Duodenal mucosa (tissue), 2 donors: ENCODE results near the gene POLQ.

ENCODE experiments used
- H3K27ac ChIP-seq: one replicate; pipeline ENCODE4 v1.7.0; 2013; ENCODE audit warnings: low read depth, low read length
- H3K27me3 ChIP-seq, 2 donors: one replicate each; pipeline ENCODE4 v1.7.0; 2013; ENCODE audit warnings: low read length in 2 of 2, control low read depth in 1 of 2; ENCODE audit not compliant: insufficient read depth in 2 of 2, control insufficient read depth in 1 of 2
- H3K36me3 ChIP-seq, 2 donors: one replicate each; pipeline ENCODE4 v1.7.0; 2013; ENCODE audit warnings: low read length in 2 of 2, control low read depth in 1 of 2; ENCODE audit not compliant: insufficient read depth in 2 of 2, control insufficient read depth in 1 of 2
- H3K4me1 ChIP-seq, 2 donors: one replicate each; pipeline ENCODE4 v1.7.0; 2013; ENCODE audit warnings: low read length in 2 of 2, control low read depth in 1 of 2; ENCODE audit not compliant: insufficient read depth in 2 of 2, control insufficient read depth in 1 of 2
- H3K4me3 ChIP-seq, 2 donors: one replicate each; pipeline ENCODE4 v1.7.0; 2013; ENCODE audit warnings: low read length in 2 of 2, low read depth in 1 of 2
- H3K9ac ChIP-seq, 2 donors: one replicate each; pipeline ENCODE4 v1.7.0; 2013; ENCODE audit warnings: low read length in 2 of 2, low read depth in 1 of 2
- H3K9me3 ChIP-seq, 2 donors: one replicate each; pipeline ENCODE4 v1.7.0; 2013; ENCODE audit warnings: low read length in 2 of 2, control low read depth in 1 of 2; ENCODE audit not compliant: control insufficient read depth in 1 of 2

Gene POLQ

GRCh38 chr3:121557426-121557934, 11.7 kb upstream of the POLQ start:
- H3K9ac ChIP-seq, result no peak overlapping the region
- no peak overlapping the region for H3K27ac ChIP-seq
- H3K9me3 ChIP-seq, result no peaks in the 10 kb centered on the region
- H3K27me3 ChIP-seq, result no peaks in the 10 kb centered on the region
- H3K4me3 ChIP-seq, result no peak overlapping the region
- H3K36me3 ChIP-seq, result no peaks in the 10 kb centered on the region
- H3K4me1 ChIP-seq, result peaks cover 0 to 3% of the 10 kb centered on the region in 2 donors

GRCh38 chr3:121552797-121553196, 7.0 kb upstream of the POLQ start:
- H3K4me3 ChIP-seq, result no peak overlapping the region
- no peaks in the 10 kb centered on the region for H3K27me3 ChIP-seq
- no peak overlapping the region for H3K9ac ChIP-seq
- no peaks in the 10 kb centered on the region for H3K9me3 ChIP-seq
- H3K36me3 ChIP-seq, result no peaks in the 10 kb centered on the region
- H3K4me1 ChIP-seq, result peaks cover 0 to 11% of the 10 kb centered on the region in 2 donors
- no peak overlapping the region for H3K27ac ChIP-seq

DNA sequence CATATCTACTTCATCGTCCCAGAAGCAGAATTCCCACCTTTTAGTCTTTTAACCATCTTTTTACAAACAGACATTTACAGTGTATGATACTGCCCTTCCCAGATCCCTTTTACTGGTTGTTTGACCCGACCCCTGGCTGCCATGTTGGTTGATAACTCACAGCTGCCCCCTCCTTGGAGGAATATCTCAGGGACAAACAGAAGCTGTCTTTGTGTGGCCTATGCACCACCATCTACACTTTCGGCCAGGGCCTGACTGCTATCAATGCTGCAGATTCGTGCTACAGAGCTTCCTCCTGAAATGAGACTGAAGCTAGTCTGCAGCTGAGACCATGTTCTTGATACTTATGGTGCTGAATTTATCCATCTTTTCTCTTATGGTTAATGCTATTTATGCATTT, 6.6 kb upstream of the POLQ start:
- H3K9me3 ChIP-seq, result no peaks in the 10 kb centered on the region
- H3K9ac ChIP-seq, result peak overlapping the region in 1 of 2 donors; percentile 47
- no peaks in the 10 kb centered on the region for H3K36me3 ChIP-seq
- H3K27ac ChIP-seq, result no peak overlapping the region
- H3K27me3 ChIP-seq, result no peaks in the 10 kb centered on the region
- H3K4me3 ChIP-seq, result peak overlapping the region; percentile 6 to 45
- H3K4me1 ChIP-seq, result peaks cover 0 to 11% of the 10 kb centered on the region in 2 donors

DNA sequence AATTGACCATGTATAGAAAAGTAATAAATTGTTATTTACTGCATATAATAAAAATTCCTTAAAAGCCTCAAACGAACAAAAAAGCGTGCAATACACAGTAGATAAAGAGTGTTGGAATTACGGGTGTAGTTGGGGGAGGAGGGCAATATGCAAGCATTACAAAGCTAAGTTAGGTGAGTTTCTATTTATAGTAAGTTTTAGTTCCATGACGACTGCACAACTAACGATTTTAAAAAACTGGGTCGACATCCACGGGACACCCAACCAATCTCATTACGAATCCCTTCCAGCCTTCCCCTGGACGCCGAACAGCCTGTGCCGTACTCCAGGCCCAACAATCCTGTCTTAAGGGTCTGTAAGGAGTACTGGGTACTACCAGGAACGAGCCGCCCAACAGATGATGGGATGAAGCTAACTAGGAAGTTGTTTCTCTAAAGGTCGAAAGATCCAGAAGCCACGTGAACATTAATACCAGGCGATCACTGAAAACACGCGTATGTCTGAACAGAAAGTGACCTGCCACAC, 677 bp downstream of the POLQ start:
- Histone ChIP-seq H3K27ac (no peak overlapping the region), H3K4me3 (peak overlapping the region; percentile 89 to 90), H3K9ac (peak overlapping the region; percentile 39 to 60), H3K27me3 (no peaks in the 10 kb centered on the region), H3K36me3 (no peaks in the 10 kb centered on the region), H3K4me1 (peaks cover 6 to 16% of the 10 kb centered on the region in 2 donors), H3K9me3 (no peaks in the 10 kb centered on the region)

GRCh38 chr3:121542924-121543323, 2.9 kb downstream of the POLQ start:
- H3K9ac ChIP-seq, result no peak overlapping the region
- no peaks in the 10 kb centered on the region for H3K9me3 ChIP-seq
- H3K27me3 ChIP-seq, result no peaks in the 10 kb centered on the region
- H3K27ac ChIP-seq, result no peak overlapping the region
- H3K36me3 ChIP-seq, result no peaks in the 10 kb centered on the region
- H3K4me3 ChIP-seq, result no peak overlapping the region
- peaks cover 6 to 10% of the 10 kb centered on the region in 2 donors for H3K4me1 ChIP-seq

DNA sequence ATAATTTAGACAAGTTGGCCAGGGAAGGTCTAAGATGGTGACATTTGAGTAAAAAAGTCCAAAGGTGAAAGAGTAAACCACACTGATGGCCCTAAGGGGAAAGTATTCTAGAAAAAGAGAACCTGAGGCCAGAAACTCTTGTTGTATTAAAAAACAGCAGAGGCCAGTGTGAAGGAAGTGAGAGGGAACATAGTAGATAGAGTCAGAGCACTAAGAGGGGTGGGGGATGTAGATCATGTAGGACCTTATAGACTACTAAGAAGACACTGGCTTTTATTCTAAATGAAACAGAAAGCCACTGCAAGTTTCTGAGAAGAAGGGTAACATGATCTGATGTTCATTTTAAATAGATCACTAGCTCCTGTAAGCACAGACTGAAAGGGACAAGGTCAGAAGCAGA, 14.5 kb downstream of the POLQ start:
- no peak overlapping the region for H3K4me3 ChIP-seq
- H3K36me3 ChIP-seq, result peaks cover 0 to 10% of the 10 kb centered on the region in 2 donors
- no peaks in the 10 kb centered on the region for H3K9me3 ChIP-seq
- no peak overlapping the region for H3K9ac ChIP-seq
- H3K27me3 ChIP-seq, result no peaks in the 10 kb centered on the region
- H3K4me1 ChIP-seq, result no peaks in the 10 kb centered on the region
- no peak overlapping the region for H3K27ac ChIP-seq

GRCh38 chr3:121529308-121529707, 16.5 kb downstream of the POLQ start:
- no peaks in the 10 kb centered on the region for H3K9me3 ChIP-seq
- no peaks in the 10 kb centered on the region for H3K27me3 ChIP-seq
- no peak overlapping the region for H3K9ac ChIP-seq
- H3K27ac ChIP-seq, result no peak overlapping the region
- no peak overlapping the region for H3K4me3 ChIP-seq
- H3K36me3 ChIP-seq, result peaks cover 0 to 10% of the 10 kb centered on the region in 2 donors
- H3K4me1 ChIP-seq, result no peaks in the 10 kb centered on the region

- Histone ChIP-seq H3K4me1 (no peaks in the 10 kb centered on the region), H3K27me3 (no peaks in the 10 kb centered on the region), H3K36me3 (peaks cover 0 to 4% of the 10 kb centered on the region in 2 donors), H3K9me3 (no peaks in the 10 kb centered on the region), H3K9ac (no peak overlapping the region), H3K4me3 (no peak overlapping the region), H3K27ac (no peak overlapping the region)
Observed at GRCh38 chr3:121520510-121520909, 25.3 kb downstream of the POLQ start.

DNA sequence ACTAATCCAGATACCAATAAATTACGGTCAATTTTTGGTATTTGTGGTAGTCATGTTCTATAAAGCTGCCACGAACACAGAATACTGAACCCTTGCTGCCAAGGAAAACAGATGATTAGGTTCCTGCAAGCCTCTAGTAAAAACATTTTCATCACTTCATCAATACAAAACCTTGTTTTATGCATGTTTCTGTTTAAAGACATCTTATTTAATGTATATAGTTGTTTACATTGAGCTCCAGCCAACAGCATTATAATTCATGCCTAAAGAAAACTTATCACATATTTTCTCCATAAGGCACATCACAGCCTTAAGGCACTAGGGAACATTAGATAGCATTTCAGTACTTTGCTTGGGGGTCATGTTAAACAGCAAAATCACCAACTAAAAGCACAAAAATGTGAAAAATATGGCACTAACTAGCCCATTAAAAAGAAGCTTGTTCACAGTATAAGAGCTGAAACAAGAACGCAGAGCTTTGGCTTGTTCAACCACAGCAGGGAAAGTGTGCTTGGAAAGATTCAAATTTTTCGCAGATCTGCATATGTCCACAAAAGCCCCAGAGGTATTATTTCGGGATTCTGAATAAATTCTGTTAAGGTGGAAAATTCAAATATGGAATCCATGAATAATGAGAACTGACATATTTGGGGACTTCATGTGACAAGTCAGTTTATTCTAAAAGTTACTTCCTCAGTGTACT, 27.7 kb downstream of the POLQ start:
- Histone ChIP-seq H3K27me3 (no peaks in the 10 kb centered on the region), H3K36me3 (peaks cover 0 to 6% of the 10 kb centered on the region in 2 donors)

GRCh38 chr3:121515862-121516261, 29.9 kb downstream of the POLQ start:
- H3K9ac ChIP-seq, result no peak overlapping the region
- H3K36me3 ChIP-seq, result peaks cover 0 to 6% of the 10 kb centered on the region in 2 donors
- no peaks in the 10 kb centered on the region for H3K4me1 ChIP-seq
- no peak overlapping the region for H3K27ac ChIP-seq
- no peak overlapping the region for H3K4me3 ChIP-seq
- no peaks in the 10 kb centered on the region for H3K9me3 ChIP-seq
- no peaks in the 10 kb centered on the region for H3K27me3 ChIP-seq

More for the DNA sequence above, 27.7 kb downstream of the POLQ start:
- no peak overlapping the region for H3K9ac ChIP-seq
- H3K27ac ChIP-seq, result no peak overlapping the region
- H3K4me1 ChIP-seq, result no peaks in the 10 kb centered on the region
- no peaks in the 10 kb centered on the region for H3K9me3 ChIP-seq
- H3K4me3 ChIP-seq, result no peak overlapping the region
